OCI-LY7 (cell line): ENCODE measurements around the gene SNAP25.

Experiments used
- EZH2phosphoT487 ChIP-seq: fragments of 200-600 bp; sonication (generic); IDR thresholded peaks from 2 replicates; pipeline ENCODE4 v1.6.1; 2018; ENCODE audit warnings: low read depth, borderline replicate concordance, mild to moderate bottlenecking, mixed run types, antibody characterized with exemption, low read length, moderate library complexity, mixed read lengths
- TF ChIP-seq, protein P1 (sequence below): fragments of 200-600 bp; sonication (generic); conservative IDR thresholded peaks from 2 replicates; pipeline ENCODE4 v1.5.1; 2014; ENCODE audit warnings: mild to moderate bottlenecking, antibody characterized with exemption, low read length, moderate library complexity, mixed read lengths

DNA sequence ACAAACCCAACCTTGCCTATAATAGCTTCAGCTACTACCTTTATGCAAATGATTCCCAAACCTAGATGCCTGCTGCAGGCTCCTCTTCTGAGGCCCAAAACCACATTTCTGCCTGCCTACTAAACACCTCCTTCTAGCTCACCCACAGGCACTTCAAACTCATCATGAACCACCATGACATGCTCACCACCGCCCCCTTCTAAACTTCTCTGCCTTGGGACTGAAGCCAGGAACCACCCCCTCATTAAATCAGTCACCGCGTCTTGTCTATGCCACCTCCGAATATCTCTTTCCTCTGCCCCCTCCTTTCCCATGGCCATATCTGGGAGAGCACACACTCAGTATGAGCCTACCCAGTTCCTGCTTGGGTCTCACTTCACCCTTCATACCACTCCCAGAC is 101.2 kb downstream of the SNAP25 start:
- TF ChIP-seq, protein P1, sequence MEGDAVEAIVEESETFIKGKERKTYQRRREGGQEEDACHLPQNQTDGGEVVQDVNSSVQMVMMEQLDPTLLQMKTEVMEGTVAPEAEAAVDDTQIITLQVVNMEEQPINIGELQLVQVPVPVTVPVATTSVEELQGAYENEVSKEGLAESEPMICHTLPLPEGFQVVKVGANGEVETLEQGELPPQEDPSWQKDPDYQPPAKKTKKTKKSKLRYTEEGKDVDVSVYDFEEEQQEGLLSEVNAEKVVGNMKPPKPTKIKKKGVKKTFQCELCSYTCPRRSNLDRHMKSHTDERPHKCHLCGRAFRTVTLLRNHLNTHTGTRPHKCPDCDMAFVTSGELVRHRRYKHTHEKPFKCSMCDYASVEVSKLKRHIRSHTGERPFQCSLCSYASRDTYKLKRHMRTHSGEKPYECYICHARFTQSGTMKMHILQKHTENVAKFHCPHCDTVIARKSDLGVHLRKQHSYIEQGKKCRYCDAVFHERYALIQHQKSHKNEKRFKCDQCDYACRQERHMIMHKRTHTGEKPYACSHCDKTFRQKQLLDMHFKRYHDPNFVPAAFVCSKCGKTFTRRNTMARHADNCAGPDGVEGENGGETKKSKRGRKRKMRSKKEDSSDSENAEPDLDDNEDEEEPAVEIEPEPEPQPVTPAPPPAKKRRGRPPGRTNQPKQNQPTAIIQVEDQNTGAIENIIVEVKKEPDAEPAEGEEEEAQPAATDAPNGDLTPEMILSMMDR = no peak
- no peak for TF ChIP-seq EZH2phosphoT487
